T-helper 17 cell (primary cell): ENCODE results near the gene RPP25L. TPM values are rescaled to one million over a fixed set of nuclear protein-coding genes. Genes with fewer than 3 reads are reported as not detected.
"Not testable (repeated sequence)": the region's sequence is repeated elsewhere in the genome, so short reads cannot be mapped to it uniquely, and the experiment has no call there.

Source experiments
- ATAC-seq: fragments of 150-1000 bp; cut with Tn5 transposase; 2 replicates; pipeline ENCODE4 v1.10.0; 2021; ENCODE audit warnings: mild to moderate bottlenecking, moderate library complexity
- DNase-seq, 3 donors: peaks; one replicate each; pipeline versions ENCODE4 v3.0.0 to v3.0.0-alpha.2; 2020 to 2021
- H3K9me3 ChIP-seq: one replicate; pipeline ENCODE4 v1.7.0; 2013; ENCODE audit warnings: low read length, mild to moderate bottlenecking; ENCODE audit not compliant: control insufficient read depth, poor library complexity, severe bottlenecking
- H3K27ac Mint-ChIP-seq: one replicate; pipeline ENCODE4 v1.8.0; 2022; ENCODE audit warnings: mild to moderate bottlenecking, moderate library complexity, mixed read lengths
- H3K27me3 Mint-ChIP-seq: one replicate; pipeline ENCODE4 v1.8.0; 2022; ENCODE audit warnings: mixed read lengths
- H3K36me3 Mint-ChIP-seq: one replicate; pipeline ENCODE4 v1.8.0; 2022; ENCODE audit warnings: low read depth, mixed read lengths
- H3K4me1 Mint-ChIP-seq: one replicate; pipeline ENCODE4 v1.8.0; 2022; ENCODE audit warnings: mild to moderate bottlenecking, mixed read lengths
- H3K4me3 Mint-ChIP-seq: one replicate; pipeline ENCODE4 v1.8.0; 2022; ENCODE audit warnings: mild to moderate bottlenecking, moderate library complexity, mixed read lengths
- total RNA-seq, 4 donors: library from RNA in 2 of 4; stranded (reverse) in 2 of 4; gene quantifications; one replicate each; pipeline ENCODE4 v1.2.3 and lab custom pipeline; 2022 to 2026

Gene RPP25L
- total RNA-seq, 2 donors from 2014 or later: 8.3 to 9.0 TPM

DNA sequence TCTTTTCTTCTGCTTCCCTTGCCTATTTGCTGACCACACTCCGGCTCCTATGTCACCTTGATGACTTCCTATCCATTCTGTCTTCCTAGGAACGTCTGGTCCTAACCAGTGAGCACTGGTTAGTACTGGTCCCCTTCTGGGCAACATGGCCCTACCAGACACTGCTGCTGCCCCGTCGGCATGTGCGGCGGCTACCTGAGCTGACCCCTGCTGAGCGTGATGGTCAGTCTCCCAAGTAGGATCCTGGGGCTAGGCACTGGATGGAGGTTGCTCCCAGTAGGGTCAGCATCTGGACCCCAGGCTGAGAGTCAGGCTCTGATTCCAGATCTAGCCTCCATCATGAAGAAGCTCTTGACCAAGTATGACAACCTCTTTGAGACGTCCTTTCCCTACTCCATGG lies 36.8 kb upstream of the RPP25L start:
- H3K27me3 Mint-ChIP-seq: no peaks in the 10 kb centered on the region
- no peaks in the 10 kb centered on the region for H3K9me3 ChIP-seq
- peaks cover 8% of the 10 kb centered on the region for H3K36me3 Mint-ChIP-seq
- H3K4me1 Mint-ChIP-seq: peaks cover 38% of the 10 kb centered on the region
- H3K4me3 Mint-ChIP-seq: peak overlapping the region; percentile 43
- ATAC-seq (no peak), DNase-seq (no peak)
- H3K27ac Mint-ChIP-seq: no peak overlapping the region

DNA sequence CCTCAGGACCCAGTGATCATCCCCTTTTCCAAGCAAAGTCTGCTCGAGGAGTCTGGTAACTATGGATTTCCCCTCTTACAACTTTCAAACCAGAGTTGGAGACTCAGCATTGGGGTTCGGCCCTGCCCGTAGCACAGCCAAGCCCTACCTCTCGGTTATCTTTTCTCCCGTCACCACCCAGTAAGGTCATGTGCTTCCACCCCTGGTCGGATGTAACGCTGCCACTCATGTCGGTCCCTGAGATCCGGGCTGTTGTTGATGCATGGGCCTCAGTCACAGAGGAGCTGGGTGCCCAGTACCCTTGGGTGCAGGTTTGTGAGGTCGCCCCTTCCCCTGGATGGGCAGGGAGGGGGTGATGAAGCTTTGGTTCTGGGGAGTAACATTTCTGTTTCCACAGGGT lies 35.8 kb upstream of the RPP25L start:
- no peaks in the 10 kb centered on the region for H3K9me3 ChIP-seq
- DNase-seq (no peak), ATAC-seq (peak; percentile 10)
- Mint-ChIP-seq H3K27me3 (no peaks in the 10 kb centered on the region), H3K4me3 (peak overlapping the region; percentile 95), H3K4me1 (peaks cover 32% of the 10 kb centered on the region), H3K36me3 (peaks cover 8% of the 10 kb centered on the region), H3K27ac (peak overlapping the region; percentile 87)

DNA sequence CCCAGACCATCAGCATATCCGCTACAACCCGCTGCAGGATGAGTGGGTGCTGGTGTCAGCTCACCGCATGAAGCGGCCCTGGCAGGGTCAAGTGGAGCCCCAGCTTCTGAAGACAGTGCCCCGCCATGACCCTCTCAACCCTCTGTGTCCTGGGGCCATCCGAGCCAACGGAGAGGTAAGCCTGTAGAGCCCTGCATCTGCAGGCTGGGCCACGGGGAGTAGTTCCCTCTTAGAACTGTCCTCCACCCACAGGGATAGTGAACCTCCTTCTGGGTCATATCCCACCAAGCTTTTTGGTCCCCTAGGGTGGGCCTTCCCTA lies 35.1 kb upstream of the RPP25L start:
- Mint-ChIP-seq H3K27me3 (no peaks in the 10 kb centered on the region), H3K4me1 (peaks cover 26% of the 10 kb centered on the region), H3K36me3 (peaks cover 5% of the 10 kb centered on the region), H3K27ac (peak overlapping the region; percentile 87), H3K4me3 (peak overlapping the region; percentile 95)
- no peaks in the 10 kb centered on the region for H3K9me3 ChIP-seq
- ATAC-seq (no peak), DNase-seq (no peak)

DNA sequence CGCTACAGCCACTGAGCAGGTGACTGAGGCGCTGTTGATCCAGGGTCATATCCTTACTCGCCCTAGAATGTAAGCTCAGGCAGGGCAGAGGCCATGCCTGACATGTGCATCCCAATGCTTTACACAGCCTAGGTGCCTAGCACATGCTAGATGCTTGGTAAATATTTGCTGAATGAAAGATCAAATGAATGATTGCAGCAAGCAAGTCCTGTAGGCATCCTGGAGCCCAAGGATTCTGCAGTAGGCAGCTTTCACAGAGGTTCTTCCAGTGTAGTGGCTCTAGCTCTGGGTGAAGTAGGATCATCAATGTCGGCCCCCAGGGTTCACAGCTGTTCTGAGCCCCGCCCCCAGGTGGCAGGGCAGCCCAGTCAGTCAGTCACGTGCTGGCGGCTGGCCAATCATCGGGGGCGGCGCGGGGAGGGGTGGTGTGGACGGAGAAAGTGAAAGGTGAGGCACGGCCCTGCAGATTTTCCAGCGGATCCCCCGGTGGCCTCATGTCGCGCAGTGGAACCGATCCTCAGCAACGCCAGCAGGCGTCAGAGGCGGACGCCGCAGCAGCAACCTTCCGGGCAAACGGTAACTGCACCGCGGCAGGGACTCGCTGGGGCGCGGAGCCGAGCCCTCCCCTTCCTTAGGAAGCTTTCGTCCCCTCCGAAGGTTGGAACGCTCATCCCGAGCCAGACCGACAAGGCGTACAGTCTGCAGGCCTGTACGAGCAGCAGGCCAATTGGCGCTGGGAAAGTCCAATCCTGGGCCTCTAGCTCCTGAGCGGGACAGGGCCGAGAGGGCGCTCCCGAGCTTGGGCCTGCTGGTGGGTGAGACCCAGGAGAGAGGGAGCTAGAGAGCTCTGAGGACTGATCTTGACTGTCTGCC lies 34.5 kb upstream of the RPP25L start, which contains the start of gene GALT:
Gene GALT (plus strand): TSS at position 465 of the 873 bp plus-strand sequence. CDS start 30 bp downstream, at position 495.
- Mint-ChIP-seq H3K4me1 (peaks cover 24% of the 10 kb centered on the region), H3K36me3 (peaks cover 5% of the 10 kb centered on the region), H3K27ac (peak within 1 kb of the TSS; percentile 87), H3K4me3 (peak within 1 kb of the TSS; percentile 95), H3K27me3 (no peaks in the 10 kb centered on the region)
- no peaks in the 10 kb centered on the region for H3K9me3 ChIP-seq
- DNase-seq (peak; percentile 93 to 95 (median 93)), ATAC-seq (peak; percentile 91)

DNA sequence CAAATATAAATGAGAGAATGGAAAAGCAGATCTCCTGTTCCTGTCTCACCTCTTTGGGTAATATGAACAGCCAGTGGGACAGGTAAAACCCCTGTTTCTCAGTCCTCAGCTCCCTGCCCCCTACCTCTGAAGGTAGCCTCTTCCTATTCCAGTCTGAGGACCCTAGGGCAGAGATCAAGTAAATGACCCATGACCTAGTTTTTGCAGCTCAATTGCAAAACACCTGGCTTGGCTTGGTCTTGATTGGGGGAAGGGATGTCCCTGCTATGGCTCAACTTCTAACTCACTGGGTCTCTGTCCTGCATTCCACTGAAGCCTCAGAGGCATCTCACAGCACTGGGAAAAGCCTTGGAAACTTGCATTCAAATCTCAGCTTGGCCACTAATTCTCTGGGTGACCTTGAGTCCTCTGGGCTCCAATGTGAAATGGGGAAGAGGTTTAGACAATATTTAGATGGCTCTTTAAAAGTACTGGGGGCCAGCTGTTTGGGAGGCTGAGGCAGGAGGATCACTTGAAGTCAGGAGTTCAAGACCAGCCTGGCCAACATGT lies 32.9 kb upstream of the RPP25L start:
- H3K9me3 ChIP-seq: no peaks in the 10 kb centered on the region
- no peak for ATAC-seq
- no peak for DNase-seq
- Mint-ChIP-seq H3K4me3 (no peak overlapping the region), H3K36me3 (peaks cover 5% of the 10 kb centered on the region), H3K27me3 (no peaks in the 10 kb centered on the region), H3K4me1 (peaks cover 26% of the 10 kb centered on the region), H3K27ac (no peak overlapping the region)

DNA sequence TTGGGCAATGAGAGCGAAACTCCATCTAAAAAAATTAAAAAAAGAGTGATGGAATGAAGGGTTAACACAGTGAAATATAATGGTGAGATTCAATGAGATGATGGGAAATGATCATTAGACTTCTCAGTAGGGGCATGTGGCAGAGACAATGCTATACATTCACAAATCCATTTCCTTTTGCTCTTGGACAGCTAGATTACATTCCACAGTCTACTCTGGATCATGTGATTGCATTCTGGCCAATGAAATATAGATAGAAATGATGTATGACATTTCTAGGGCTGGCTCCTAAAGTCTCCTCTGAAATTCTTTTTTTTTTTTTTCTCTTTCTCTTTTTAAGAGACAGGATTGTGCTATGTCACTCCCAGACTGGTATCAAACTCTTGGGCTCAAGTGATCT lies 30.8 kb upstream of the RPP25L start:
- Mint-ChIP-seq H3K27me3 (no peaks in the 10 kb centered on the region), H3K4me1 (peaks cover 19% of the 10 kb centered on the region), H3K36me3 (no peaks in the 10 kb centered on the region), H3K4me3 (no peak overlapping the region), H3K27ac (no peak overlapping the region)
- ATAC-seq (no peak), DNase-seq (no peak)
- no peaks in the 10 kb centered on the region for H3K9me3 ChIP-seq

DNA sequence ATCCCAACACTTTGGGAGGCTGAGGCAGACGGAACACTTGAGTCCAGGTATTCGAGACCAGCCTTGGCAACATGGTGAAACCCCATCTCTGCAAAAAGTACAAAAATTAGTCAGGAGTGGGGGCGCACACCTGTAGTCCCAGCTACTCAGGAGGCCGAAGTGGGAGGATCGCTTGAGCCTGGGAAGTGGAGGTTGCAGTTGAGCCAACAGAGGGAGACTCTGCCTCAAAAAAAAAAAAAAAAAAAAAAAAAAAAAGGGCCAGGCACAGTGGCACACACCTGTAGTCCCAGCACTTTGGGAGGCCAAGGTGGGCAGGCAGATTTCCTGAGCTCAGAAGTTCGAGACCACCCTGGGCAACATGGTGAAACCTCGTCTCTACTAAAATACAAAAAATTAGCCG lies 27.4 kb upstream of the RPP25L start:
- H3K9me3 ChIP-seq, H3K27me3 Mint-ChIP-seq, H3K36me3 Mint-ChIP-seq, H3K27ac Mint-ChIP-seq, H3K4me3 Mint-ChIP-seq, ATAC-seq, DNase-seq: not testable (repeated sequence)
- peaks cover 28% of the 10 kb centered on the region for H3K4me1 Mint-ChIP-seq

DNA sequence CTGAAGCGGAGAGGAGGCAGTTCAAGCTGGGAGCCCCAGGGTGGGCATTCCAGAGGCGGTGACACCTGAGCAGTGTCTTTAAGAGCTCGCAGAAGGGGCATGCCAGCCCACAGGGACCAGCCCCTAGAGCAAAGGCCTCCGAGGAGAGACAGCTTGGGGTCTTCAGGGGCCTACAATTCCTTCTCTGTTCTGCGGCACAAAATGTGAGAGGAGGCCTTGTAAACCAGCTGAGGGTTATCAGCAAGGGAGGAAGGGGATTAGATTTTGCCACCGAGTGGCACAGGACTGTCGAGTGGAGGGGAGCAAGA lies 26.2 kb upstream of the RPP25L start:
- Mint-ChIP-seq H3K36me3 (no peaks in the 10 kb centered on the region), H3K4me3 (peak overlapping the region; percentile 92), H3K27me3 (no peaks in the 10 kb centered on the region), H3K4me1 (peaks cover 36% of the 10 kb centered on the region), H3K27ac (peak overlapping the region; percentile 98)
- H3K9me3 ChIP-seq: no peaks in the 10 kb centered on the region
- ATAC-seq (no peak), DNase-seq (no peak)

DNA sequence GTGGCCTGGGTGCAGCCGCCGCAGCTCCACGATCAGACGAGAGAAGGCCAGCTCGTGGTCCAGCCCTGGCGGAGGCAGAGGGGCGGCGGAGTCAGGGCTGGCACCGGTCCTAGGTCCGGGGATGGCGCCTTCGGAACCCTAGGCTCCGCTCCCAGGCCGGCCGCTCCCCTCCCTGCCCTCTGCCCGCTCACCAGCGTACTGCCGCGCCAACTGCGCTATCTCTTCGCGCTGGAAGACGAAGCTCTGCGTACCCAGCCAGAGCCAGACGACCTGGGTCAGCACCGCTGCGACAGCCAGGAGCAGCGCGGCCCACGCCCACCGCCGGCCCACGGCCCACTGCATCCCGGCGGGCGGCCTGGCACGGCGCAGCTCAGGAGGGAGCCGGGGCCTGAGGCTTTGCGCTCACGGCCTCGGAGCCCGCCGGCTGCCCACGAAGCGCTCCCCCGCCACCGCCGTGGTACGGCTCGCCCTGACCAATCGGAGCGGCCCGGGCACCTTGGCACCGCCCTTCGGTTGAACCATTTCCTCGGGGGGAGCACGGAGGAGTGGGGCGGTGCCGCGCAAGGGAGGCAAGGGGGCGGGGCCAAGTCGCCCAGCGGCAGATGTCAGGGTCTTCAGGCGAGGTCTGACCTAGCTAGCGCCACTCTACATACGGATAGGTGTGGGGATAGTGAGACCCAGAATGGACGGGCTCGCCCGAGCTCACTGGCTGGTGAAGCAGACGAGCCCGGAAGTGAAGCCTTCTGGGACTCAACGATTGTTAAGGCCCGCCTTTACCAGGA lies 25.6 kb upstream of the RPP25L start, which contains the start of gene SIGMAR1:
Gene SIGMAR1 (minus strand): TSS at position 432 of the 782 bp plus-strand sequence. CDS start 90 bp downstream, at position 342.
- ATAC-seq (peak; percentile 95), DNase-seq (peak; percentile 90 to 92 (median 91))
- peaks cover 39% of the 10 kb centered on the region for H3K4me1 Mint-ChIP-seq

DNA sequence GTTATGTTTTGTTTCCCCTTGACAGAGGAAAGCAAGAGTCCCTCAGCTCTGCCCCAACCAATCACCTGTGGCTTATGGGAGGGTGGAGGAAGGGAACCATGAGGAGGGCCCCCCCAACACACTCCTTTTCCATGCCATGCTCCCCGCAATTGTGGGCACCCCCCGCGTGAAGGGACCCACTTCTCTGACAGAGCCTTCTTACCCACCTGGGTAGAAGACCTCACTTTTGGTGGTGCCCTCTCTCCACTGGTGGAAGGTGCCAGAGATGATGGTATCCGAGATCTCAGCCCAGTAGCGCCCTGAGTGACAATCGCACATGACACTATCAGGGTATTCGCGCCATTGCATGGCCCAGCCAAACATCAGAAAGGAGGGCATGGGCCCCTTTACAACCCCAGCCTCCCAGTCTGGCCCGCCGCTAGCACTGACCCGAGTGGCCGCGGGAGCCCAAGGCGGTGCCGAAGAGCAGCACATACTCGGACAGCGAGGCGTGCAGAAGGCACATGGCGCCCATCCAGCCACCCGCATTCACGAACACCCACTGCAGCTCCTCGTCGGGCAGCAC lies 25.0 kb upstream of the RPP25L start:
- H3K36me3 Mint-ChIP-seq: no peaks in the 10 kb centered on the region
- peaks cover 44% of the 10 kb centered on the region for H3K4me1 Mint-ChIP-seq
- no peaks in the 10 kb centered on the region for H3K27me3 Mint-ChIP-seq
- DNase-seq (no peak), ATAC-seq (no peak)
- H3K4me3 Mint-ChIP-seq: peak overlapping the region; percentile 92
- H3K9me3 ChIP-seq: no peaks in the 10 kb centered on the region
- H3K27ac Mint-ChIP-seq: peak overlapping the region; percentile 85

More for the DNA sequence above, 25.6 kb upstream of the RPP25L start, which contains the start of gene SIGMAR1:
- H3K36me3 Mint-ChIP-seq: no peaks in the 10 kb centered on the region
- H3K4me3 Mint-ChIP-seq: peak within 1 kb of the TSS; percentile 92
- H3K27ac Mint-ChIP-seq: peak within 1 kb of the TSS; percentile 98
- H3K27me3 Mint-ChIP-seq: no peaks in the 10 kb centered on the region
- H3K9me3 ChIP-seq: no peaks in the 10 kb centered on the region

DNA sequence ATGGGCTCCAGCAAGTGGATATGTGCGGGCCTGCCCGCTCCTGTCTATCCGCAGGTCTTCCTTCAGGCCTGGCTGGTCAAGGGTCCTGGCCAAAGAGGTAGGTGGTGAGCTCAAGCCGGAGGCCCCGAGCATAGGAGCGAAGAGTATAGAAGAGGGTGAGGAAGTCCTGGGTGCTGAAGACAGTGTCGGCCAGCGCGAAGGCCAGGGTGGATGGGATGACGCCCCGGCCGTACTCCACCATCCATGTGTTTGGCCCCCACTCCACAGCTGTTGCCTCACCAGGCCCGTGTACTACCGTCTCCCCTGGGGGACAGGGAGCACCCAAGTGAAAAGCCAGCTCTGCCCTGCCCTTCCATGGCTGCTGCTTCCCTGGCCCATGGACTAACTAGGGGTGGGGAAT lies 23.7 kb upstream of the RPP25L start:
- H3K36me3 Mint-ChIP-seq: no peaks in the 10 kb centered on the region
- H3K4me1 Mint-ChIP-seq: peaks cover 42% of the 10 kb centered on the region

DNA sequence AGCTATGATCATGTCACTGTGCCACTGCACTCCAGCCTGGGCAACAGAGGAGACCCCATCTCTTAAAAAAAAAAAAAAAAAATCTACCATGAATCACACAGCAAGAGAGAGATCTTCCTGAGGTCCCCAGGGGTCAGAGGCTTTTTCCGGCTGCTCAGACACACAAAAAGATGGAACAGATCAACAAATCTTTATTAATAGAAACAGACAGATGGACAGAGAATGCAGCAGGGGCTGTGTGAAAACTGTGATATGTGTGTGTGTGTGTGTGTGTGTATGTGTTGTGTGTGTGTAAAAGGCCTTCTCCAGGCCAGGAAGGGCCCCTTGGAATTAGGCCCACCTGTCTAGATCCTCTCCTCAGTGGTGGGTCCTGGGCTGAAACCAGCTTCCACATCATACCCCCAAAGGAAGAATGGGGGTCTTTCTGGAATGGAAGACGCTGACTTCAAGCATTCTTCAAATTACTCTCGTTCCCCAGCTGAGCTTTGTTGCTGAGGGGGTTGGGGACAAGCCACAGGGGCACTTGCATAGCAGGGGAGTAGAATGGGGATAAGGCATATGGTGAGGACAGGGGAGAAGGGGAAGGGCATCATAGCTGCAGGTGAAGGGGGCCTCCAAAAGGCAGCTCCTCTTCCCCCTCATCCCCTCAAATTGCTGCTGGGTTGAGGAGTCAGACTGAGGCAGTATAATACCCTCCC lies 22.8 kb upstream of the RPP25L start:
- Mint-ChIP-seq H3K27me3 (peaks cover 9% of the 10 kb centered on the region), H3K4me3 (peak overlapping the region; percentile 59), H3K4me1 (peaks cover 49% of the 10 kb centered on the region), H3K36me3 (no peaks in the 10 kb centered on the region), H3K27ac (no peak overlapping the region)
- no peaks in the 10 kb centered on the region for H3K9me3 ChIP-seq
- no peak for ATAC-seq
- DNase-seq: no peak

More for the DNA sequence above, 23.7 kb upstream of the RPP25L start:
- peak overlapping the region; percentile 92 for H3K4me3 Mint-ChIP-seq
- no peaks in the 10 kb centered on the region for H3K9me3 ChIP-seq
- ATAC-seq (no peak), DNase-seq (no peak)
- no peak overlapping the region for H3K27ac Mint-ChIP-seq
- peaks cover under 1% of the 10 kb centered on the region for H3K27me3 Mint-ChIP-seq
